Duodenal mucosa (tissue), 2 donors: ENCODE data around the gene SORT1.
A peak's percentile ranks its signal among the peaks of the same experiment; 100 is the strongest.

Source experiments
- H3K27ac ChIP-seq: one replicate; pipeline ENCODE4 v1.7.0; 2013; ENCODE audit warnings: low read depth, low read length
- H3K27me3 ChIP-seq, 2 donors: one replicate each; pipeline ENCODE4 v1.7.0; 2013; ENCODE audit warnings: low read length in 2 of 2, control low read depth in 1 of 2; ENCODE audit not compliant: insufficient read depth in 2 of 2, control insufficient read depth in 1 of 2
- H3K36me3 ChIP-seq, 2 donors: one replicate each; pipeline ENCODE4 v1.7.0; 2013; ENCODE audit warnings: low read length in 2 of 2, control low read depth in 1 of 2; ENCODE audit not compliant: insufficient read depth in 2 of 2, control insufficient read depth in 1 of 2
- H3K4me1 ChIP-seq, 2 donors: one replicate each; pipeline ENCODE4 v1.7.0; 2013; ENCODE audit warnings: low read length in 2 of 2, control low read depth in 1 of 2; ENCODE audit not compliant: insufficient read depth in 2 of 2, control insufficient read depth in 1 of 2
- H3K4me3 ChIP-seq, 2 donors: one replicate each; pipeline ENCODE4 v1.7.0; 2013; ENCODE audit warnings: low read length in 2 of 2, low read depth in 1 of 2
- H3K9ac ChIP-seq, 2 donors: one replicate each; pipeline ENCODE4 v1.7.0; 2013; ENCODE audit warnings: low read length in 2 of 2, low read depth in 1 of 2
- H3K9me3 ChIP-seq, 2 donors: one replicate each; pipeline ENCODE4 v1.7.0; 2013; ENCODE audit warnings: low read length in 2 of 2, control low read depth in 1 of 2; ENCODE audit not compliant: control insufficient read depth in 1 of 2

The SORT1 gene

DNA sequence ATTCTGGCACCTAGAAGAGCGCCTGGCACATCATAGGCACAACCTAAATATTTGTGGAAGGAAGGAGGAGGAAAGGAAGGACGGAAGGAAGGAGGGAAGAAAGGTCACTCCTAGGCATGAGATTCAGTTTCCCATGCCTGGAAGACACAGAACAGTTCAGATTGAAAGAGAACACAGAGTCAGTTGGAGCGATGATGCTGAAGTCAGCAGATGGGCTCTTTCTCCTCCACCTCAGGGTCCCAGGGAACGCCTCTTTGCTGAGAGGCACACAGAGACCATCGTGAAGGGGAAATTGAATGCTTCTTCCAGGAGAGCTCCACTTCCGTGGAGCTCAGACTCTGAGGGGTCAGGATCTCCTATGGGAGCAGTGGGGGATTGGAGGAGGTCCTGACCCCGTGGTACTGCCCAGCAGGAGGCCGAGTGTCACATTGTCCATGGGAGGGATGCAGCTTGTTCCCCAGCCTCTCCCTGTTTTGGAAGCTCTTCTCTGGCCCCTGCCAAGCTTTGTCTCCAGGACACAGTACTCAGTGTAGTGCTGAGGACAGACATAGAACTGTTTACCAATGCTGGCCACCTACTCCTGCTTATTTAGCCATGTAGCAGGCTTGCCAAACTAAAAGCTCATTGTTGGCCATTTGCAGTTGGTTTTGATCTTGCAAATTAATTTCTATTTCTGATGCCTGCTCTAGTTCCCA, 93.3 kb downstream of the SORT1 start:
- Histone ChIP-seq H3K4me1 (peaks cover 13 to 25% of the 10 kb centered on the region in 2 donors), H3K9me3 (no peaks in the 10 kb centered on the region), H3K9ac (no peak overlapping the region), H3K36me3 (no peaks in the 10 kb centered on the region), H3K4me3 (no peak overlapping the region), H3K27me3 (no peaks in the 10 kb centered on the region), H3K27ac (no peak overlapping the region)

GRCh38 chr1:109301874-109302273, 95.8 kb downstream of the SORT1 start:
- Histone ChIP-seq H3K9ac (no peak overlapping the region), H3K4me3 (no peak overlapping the region), H3K4me1 (peaks cover 3 to 13% of the 10 kb centered on the region in 2 donors), H3K27ac (no peak overlapping the region), H3K27me3 (no peaks in the 10 kb centered on the region), H3K36me3 (no peaks in the 10 kb centered on the region), H3K9me3 (no peaks in the 10 kb centered on the region)

DNA sequence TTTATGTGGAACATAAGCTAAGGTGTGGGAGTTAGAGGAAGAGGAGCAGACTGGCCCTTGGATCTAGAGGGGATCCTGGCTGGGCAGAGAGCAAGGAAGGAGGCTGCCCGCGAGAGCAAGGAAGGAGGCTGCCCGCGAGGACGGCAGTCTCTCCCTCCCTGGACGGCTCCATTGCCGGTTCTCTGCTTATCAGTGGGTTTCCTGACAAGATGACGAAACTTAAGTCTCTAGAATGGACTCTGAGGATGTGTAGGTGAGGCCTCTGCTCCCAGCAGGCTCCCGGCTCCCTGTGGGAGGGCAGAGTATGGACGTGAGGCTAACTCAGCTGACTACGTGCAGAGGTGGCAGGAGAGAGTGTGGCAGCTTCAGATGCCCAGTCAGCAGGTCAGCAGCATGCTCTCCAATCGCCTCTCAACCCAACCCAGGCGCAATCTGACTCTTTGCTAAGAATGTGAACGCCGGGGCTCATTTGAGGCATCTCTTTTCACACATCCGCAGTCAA, 97.0 kb downstream of the SORT1 start:
- H3K9me3 ChIP-seq = no peaks in the 10 kb centered on the region
- no peak overlapping the region for H3K4me3 ChIP-seq
- H3K27ac ChIP-seq = no peak overlapping the region
- H3K9ac ChIP-seq = no peak overlapping the region
- H3K36me3 ChIP-seq = no peaks in the 10 kb centered on the region
- no peaks in the 10 kb centered on the region for H3K27me3 ChIP-seq
- H3K4me1 ChIP-seq = peaks cover 0 to 10% of the 10 kb centered on the region in 2 donors

DNA sequence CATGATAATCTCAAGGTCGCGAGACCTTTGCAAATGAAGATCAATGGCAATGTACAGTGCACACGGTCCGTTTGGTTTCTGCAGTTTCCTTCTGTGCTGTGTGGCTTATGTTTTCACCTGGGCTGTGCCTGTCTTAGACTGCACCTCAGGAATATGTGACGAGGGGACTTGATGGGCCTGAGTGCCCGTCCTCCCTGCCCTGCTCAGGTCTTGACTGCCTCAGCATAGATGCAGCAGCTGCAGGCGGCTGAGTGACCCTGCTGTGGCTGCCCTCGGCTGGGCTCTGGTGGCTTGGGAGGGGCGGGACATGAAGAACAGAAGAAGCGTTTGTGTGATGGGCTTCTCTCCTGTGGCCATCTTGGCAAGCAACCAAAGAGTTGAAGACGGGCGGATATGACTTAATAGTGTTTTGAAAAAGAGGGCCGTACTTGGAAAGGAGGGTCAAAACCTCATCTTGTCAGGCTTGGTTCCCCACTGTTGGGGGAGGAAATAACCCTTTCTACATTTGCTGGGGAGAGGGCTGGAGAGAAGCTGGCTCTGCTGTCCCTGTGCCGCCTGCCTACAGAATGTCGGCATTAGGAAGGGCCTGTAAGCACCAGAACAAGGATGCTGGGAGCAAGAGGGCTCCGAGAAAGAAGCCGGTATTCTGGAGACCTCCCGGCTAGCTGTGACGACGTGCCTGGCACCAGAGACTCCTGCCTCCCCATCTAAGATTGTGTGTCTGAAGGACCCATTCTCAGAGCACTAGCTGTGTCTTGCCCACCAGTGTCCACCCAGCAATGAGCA, 98.0 kb downstream of the SORT1 start:
- Histone ChIP-seq H3K27me3 (no peaks in the 10 kb centered on the region), H3K9me3 (no peaks in the 10 kb centered on the region), H3K9ac (no peak overlapping the region), H3K4me1 (peaks cover 0 to 10% of the 10 kb centered on the region in 2 donors), H3K4me3 (no peak overlapping the region), H3K36me3 (no peaks in the 10 kb centered on the region), H3K27ac (no peak overlapping the region)

DNA sequence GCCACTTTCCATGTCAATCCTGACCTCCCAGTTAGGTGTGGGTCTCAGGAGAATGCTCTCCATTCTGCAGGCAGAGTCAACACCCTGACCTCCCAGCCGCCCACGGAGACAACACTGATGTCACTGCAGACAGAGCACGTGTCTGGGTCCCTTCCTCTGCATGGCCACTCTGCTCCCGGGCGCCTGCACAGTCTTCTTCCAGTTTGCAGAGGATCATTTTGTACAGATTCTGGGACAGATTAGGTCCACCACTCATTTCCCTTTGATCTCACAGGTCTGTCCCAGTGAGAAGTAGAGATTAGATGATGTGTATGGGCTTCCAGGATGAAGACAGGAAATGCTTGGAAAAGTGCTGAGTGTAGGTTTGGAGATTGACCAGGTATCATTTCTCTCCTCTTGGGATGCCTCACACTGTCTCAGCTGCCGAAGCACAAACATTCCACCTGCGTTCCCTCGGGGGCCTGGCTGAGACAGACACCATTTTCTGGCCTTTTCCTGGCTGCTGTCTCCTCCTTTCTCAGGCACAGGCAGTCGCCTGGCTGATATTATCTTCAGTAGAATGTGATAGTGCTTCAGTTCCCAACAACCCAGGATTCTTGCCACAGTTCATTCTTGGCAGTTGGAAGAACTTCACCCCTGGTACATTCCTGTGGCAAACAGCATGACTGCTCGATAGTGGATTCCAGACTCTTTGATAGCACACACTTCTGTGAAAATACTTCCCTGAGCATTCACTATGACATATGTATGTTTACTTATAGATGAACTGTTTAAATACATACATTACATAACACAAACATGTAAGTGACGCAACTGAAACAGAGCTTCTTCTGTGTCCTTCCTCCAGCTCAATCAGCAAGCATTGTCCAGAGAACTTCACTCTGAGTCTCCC, 98.8 kb downstream of the SORT1 start:
- H3K27me3 ChIP-seq = no peaks in the 10 kb centered on the region
- peaks cover 0 to 10% of the 10 kb centered on the region in 2 donors for H3K4me1 ChIP-seq

DNA sequence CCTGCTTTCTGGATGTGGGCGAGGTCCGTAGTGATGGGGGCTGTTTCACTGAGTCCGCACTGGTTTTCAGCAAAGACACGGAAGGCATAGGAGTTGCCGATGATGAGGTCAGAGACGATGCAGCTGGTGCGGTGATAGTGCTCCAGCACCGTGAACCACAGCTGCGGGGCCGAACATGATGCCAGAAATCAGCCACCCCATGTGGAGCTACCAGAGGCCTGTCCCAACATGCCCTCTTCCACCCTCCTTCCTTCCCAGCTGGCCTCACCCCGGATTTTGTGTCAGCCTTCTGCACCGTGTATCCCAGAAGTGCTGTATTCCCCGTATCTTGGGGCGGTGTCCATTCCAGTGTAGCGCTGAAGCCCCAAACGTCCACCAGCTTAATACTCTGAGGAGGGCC, 100.9 kb downstream of the SORT1 start:
- no peak overlapping the region for H3K4me3 ChIP-seq
- H3K4me1 ChIP-seq = peaks cover 0 to 7% of the 10 kb centered on the region in 2 donors
- no peak overlapping the region for H3K27ac ChIP-seq
- no peak overlapping the region for H3K9ac ChIP-seq
- no peaks in the 10 kb centered on the region for H3K9me3 ChIP-seq
- H3K36me3 ChIP-seq = no peaks in the 10 kb centered on the region
- no peaks in the 10 kb centered on the region for H3K27me3 ChIP-seq

More for the DNA sequence above, 98.8 kb downstream of the SORT1 start:
- Histone ChIP-seq H3K9ac (no peak overlapping the region), H3K27ac (peak overlapping the region; percentile 26), H3K4me3 (no peak overlapping the region), H3K36me3 (no peaks in the 10 kb centered on the region), H3K9me3 (no peaks in the 10 kb centered on the region)

DNA sequence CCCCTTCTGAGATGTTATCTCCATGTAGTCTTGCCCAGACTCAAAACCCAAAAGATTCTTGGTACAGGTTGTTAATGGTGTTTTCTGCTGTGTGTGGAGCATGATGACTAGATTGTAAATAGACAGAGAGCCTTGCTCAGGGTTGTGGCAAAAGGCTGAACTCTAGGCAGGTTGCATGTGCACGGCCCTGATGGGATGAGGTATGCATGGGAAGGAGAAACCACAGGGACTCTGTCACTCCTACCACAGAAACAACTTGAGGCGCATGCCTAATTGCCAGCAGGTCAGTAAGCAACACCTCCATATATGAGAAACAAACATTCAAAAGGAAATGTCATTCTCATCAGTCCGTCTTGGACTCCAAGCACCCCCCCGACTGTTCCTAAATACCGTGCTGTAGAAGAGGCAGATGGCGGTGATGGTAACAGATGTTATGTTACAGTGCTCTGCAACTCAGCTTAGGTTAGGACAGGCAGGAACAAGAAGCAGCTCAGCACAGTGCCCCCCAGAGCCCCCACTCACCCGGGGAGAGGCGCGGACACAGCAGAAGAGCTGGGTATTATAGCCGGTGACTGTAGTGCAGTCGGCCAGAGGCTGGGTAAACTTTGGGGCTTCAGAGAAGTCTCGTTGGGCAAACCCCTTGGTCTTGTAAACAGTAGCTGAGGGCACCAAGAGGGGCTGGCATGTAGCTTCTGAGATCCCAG, 101.9 kb downstream of the SORT1 start:
- H3K4me1 ChIP-seq = peaks cover 0 to 7% of the 10 kb centered on the region in 2 donors
- no peaks in the 10 kb centered on the region for H3K9me3 ChIP-seq
- H3K4me3 ChIP-seq = no peak overlapping the region
- H3K36me3 ChIP-seq = no peaks in the 10 kb centered on the region
- no peak overlapping the region for H3K27ac ChIP-seq
- H3K27me3 ChIP-seq = no peaks in the 10 kb centered on the region
- H3K9ac ChIP-seq = no peak overlapping the region

- no peaks in the 10 kb centered on the region for H3K36me3 ChIP-seq
- H3K4me3 ChIP-seq = no peak overlapping the region
- no peaks in the 10 kb centered on the region for H3K9me3 ChIP-seq
- no peak overlapping the region for H3K9ac ChIP-seq
- peaks cover 0 to under 1% of the 10 kb centered on the region in 2 donors for H3K4me1 ChIP-seq
- H3K27me3 ChIP-seq = no peaks in the 10 kb centered on the region
- no peak overlapping the region for H3K27ac ChIP-seq
These were observed 103.2 kb downstream of the SORT1 start for GRCh38 chr1:109294481-109294880.

DNA sequence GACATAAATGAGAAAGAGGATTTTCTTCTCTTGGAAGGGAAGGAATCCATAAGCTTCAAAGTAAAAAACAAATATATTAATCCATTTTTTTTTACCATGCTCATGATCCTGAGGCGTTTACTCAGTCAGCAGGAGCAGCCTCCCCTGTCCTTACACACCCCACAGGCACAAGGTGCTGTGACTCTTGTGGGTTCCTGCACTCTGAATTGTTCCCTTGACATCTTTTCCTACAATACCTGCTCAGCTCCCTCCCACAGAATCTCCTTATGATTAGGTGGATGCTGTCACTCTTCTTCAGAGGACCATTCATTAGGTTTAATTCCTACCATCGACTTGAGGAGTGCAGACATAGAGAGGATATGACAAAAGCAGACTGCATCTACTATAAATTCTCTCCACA, 104.7 kb downstream of the SORT1 start:
- no peaks in the 10 kb centered on the region for H3K4me1 ChIP-seq
- H3K27ac ChIP-seq = no peak overlapping the region
- no peak overlapping the region for H3K9ac ChIP-seq

More for the DNA sequence above, 104.7 kb downstream of the SORT1 start:
- no peak overlapping the region for H3K4me3 ChIP-seq
- H3K9me3 ChIP-seq = no peaks in the 10 kb centered on the region
- H3K36me3 ChIP-seq = no peaks in the 10 kb centered on the region
- no peaks in the 10 kb centered on the region for H3K27me3 ChIP-seq
